Cardiac fibroblast (primary cell): ENCODE data around the gene AP2M1.
A peak's percentile ranks its signal among the peaks of the same experiment; 100 is the strongest.

Experiments
- DNase-seq, 2 donors: peaks; one replicate each; pipeline versions ENCODE4 v3.0.0 to v3.0.0-alpha.2; 2010; ENCODE audit warnings: low read depth in 2 of 2
- H3K4me3 ChIP-seq, 2 donors: replicated peaks in 1 of 2; 1 replicate in 1 of 2; 2 replicates in 1 of 2; pipeline ENCODE4 v1.5.1; 2011; ENCODE audit warnings: low read depth in 2 of 2, low read length in 2 of 2, mild to moderate bottlenecking in 2 of 2, moderate library complexity in 1 of 2
- CTCF ChIP-seq: IDR thresholded peaks from one replicate; pipeline ENCODE4 v1.5.1; 2011; ENCODE audit warnings: low read depth, mild to moderate bottlenecking, low read length, inconsistent platforms

AP2M1 gene

GRCh38 chr3:184166671-184167070 lies 8.0 kb upstream of the AP2M1 start:
- no peak for DNase-seq

GRCh38 chr3:184167786-184168185 lies 6.9 kb upstream of the AP2M1 start:
- TF ChIP-seq CTCF: no peak
- H3K4me3 ChIP-seq: no peak overlapping the region
- DNase-seq: no peak

More at GRCh38 chr3:184166671-184167070, 8.0 kb upstream of the AP2M1 start:
- no peak for TF ChIP-seq CTCF
- H3K4me3 ChIP-seq: no peak overlapping the region

- no peak overlapping the region for H3K4me3 ChIP-seq
- peak; percentile 75 to 81 for DNase-seq
- no peak for TF ChIP-seq CTCF
These were observed 6.1 kb upstream of the AP2M1 start for GRCh38 chr3:184168363-184169120.

- no peak for TF ChIP-seq CTCF
- no peak overlapping the region for H3K4me3 ChIP-seq
- DNase-seq: no peak
These were observed 4.5 kb upstream of the AP2M1 start for GRCh38 chr3:184169896-184170875.

DNA sequence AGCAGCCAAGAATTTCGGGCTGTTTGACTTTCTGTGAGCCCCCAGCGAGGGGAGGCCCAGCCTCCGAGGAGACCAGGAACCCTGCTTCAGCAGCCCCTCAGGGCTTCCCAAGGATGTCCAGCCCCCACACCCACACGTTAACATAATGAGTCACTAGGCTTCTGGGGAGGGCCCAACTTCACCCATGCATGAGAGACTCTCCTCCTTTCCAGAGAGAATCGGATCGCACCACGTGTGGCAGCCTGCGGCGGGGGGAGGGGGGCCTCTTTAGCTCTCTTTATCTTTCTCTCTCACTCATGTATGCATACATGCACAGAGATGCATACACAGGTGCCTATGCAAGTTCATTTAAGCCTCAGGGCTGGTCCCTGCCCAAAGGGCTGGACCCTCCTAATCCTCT lies 3.1 kb upstream of the AP2M1 start:
- TF ChIP-seq CTCF: no peak
- DNase-seq: peak in 1 of 2 donors; percentile 67
- no peak overlapping the region for H3K4me3 ChIP-seq

DNA sequence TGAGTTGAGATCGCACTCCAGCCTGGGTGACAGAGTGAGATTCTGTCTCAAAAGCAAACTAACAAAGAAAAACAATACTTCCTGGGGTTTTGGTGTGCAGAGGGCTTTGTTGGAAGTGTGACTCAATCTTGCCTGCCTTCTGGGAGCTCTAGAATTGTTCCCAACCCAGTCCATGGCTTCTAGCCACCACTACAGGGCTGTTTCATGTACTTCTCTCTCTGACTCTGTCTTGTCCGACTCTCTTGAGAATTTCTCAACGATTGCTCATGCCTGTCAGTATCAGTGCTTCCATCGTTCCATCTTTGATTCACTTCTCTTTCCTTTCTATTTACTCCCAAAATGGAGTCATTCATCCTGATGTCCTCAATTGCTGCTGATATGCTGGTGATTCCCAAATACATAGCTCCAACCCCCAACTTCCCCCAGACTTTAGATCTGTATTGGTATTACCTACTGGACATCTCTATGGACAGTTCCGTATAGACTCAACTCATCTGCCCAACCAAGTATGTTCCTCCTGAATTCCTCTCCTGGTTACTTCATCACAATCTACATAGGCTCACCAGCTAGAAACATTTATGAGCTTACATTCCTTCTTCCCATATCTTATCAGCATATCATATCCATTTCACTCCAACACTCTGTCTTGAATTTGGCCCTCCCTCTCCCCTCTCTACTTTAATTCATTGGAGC lies 1.8 kb upstream of the AP2M1 start:
- H3K4me3 ChIP-seq: no peak overlapping the region
- TF ChIP-seq CTCF: no peak
- DNase-seq: peak; percentile 83 to 98
